Urinary bladder (tissue), 4 donors: ENCODE measurements around the gene TIGD1. TPM values are rescaled to one million over a fixed set of nuclear protein-coding genes. Genes with fewer than 3 reads are reported as not detected.
A peak's percentile ranks its signal among the peaks of the same experiment; 100 is the strongest.

Source experiments
- DNase-seq: peaks from one replicate; pipeline ENCODE4 v3.0.0-alpha.2; 2015; ENCODE audit errors: extremely low spot score
- H3K27ac ChIP-seq: one replicate; pipeline ENCODE4 v1.5.1; 2013; ENCODE audit warnings: low read depth, mild to moderate bottlenecking, moderate library complexity
- H3K36me3 ChIP-seq: one replicate; pipeline ENCODE4 v1.6.1; 2013; ENCODE audit warnings: mild to moderate bottlenecking, moderate library complexity; ENCODE audit not compliant: insufficient read depth
- H3K4me1 ChIP-seq: one replicate; pipeline ENCODE4 v1.6.1; 2013; ENCODE audit warnings: mild to moderate bottlenecking, moderate library complexity; ENCODE audit not compliant: insufficient read depth
- H3K4me3 ChIP-seq: one replicate; pipeline ENCODE4 v1.5.1; 2013; ENCODE audit warnings: low read depth, low read length
- WGBS: extraction: QIAGEN DNeasy Blood & Tissue Kit; methylation state at CpG from one replicate; pipeline ENCODE4 v1.1.7; 2013; 5-methylcytosine and 5-hydroxymethylcytosine counted together
- polyA plus RNA-seq: library from polyadenylated mRNA; stranded (reverse); fragments of 200-250 nt; gene quantifications from one replicate; pipeline ENCODE4 v1.2.3, GENCODE V29; 2013
- total RNA-seq: library from RNA; depleted of rRNA; stranded (reverse); fragments of >200 nt; gene quantifications from one replicate; pipeline ENCODE4 v1.2.3, GENCODE V29; 2014
- donor health status: healthy with polysubstance abuse.
- donor health status: healthy.

TIGD1 gene
- total and polyA plus RNA-seq, 2 donors = 4.5 to 4.9 TPM

DNA sequence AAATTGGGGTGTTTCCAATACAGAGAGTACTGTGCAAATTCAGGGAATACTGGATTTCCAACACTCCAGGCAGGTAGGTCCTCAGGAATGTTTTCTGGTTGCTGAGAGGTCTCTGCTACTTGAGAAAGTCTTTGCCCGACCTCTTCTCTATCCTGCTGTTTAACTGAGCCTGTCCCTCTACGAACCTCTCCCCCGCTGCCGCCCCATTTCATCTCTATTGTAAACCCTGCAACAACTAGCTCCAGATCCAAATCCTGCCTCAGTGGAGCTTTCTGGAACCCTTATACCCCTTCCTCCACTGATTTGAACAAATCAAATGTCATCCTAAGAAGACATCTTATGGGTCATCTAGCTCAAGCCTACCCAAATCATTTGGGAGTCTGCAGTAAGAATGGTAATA lies 1.4 kb upstream of the TIGD1 start:
- Histone ChIP-seq H3K4me1 (no peaks in the 10 kb centered on the region), H3K4me3 (peak overlapping the region; percentile 96), H3K27ac (no peak overlapping the region), H3K36me3 (no peaks in the 10 kb centered on the region)
- WGBS = 93% methylated on average over 4 of the region's 4 CpGs
- DNase-seq = no peak

GRCh38 chr2:232551250-232551638 lies 887 bp upstream of the TIGD1 start:
- Histone ChIP-seq H3K27ac (no peak overlapping the region), H3K4me3 (peak overlapping the region; percentile 96), H3K36me3 (no peaks in the 10 kb centered on the region), H3K4me1 (no peaks in the 10 kb centered on the region)
- no peak for DNase-seq
- WGBS = 10% methylated on average over 7 of the region's 7 CpGs

GRCh38 chr2:232549655-232550353 lies 553 bp downstream of the TIGD1 start:
- H3K36me3 ChIP-seq = no peaks in the 10 kb centered on the region
- H3K4me1 ChIP-seq = no peaks in the 10 kb centered on the region
- peak overlapping the region; percentile 99 for H3K27ac ChIP-seq
- DNase-seq = no peak
- H3K4me3 ChIP-seq = peak overlapping the region; percentile 96
- 36% methylated on average over 21 of the region's 21 CpGs for WGBS

DNA sequence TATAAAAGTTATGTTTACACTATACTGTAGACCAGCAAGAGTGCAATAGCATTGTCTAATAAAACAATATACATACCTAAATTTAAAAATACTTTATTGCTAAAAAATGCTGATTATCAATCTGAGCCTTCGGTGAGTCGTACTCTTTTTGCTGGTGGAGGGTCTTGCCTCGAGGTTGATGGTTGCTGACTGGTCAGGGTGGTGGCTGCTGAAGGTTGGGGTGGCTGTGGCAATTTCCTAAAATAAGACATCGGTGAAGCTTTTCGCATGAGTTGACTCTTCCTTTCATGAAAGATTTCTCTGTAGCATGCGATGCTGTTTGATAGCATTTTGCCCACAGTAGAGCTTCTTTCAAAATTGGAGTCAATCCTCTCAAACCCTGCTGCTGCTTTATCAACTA lies 2.4 kb downstream of the TIGD1 start:
- WGBS = over 99% methylated on average over 6 of the region's 6 CpGs

GRCh38 chr2:232545511-232546375 lies 4.6 kb downstream of the TIGD1 start:
- 93% methylated on average over 17 of the region's 17 CpGs for WGBS
- Histone ChIP-seq H3K4me3 (no peak overlapping the region), H3K36me3 (no peaks in the 10 kb centered on the region), H3K4me1 (no peaks in the 10 kb centered on the region), H3K27ac (no peak overlapping the region)
- no peak for DNase-seq

More for the DNA sequence above, 2.4 kb downstream of the TIGD1 start:
- Histone ChIP-seq H3K36me3 (no peaks in the 10 kb centered on the region), H3K4me1 (no peaks in the 10 kb centered on the region), H3K27ac (no peak overlapping the region), H3K4me3 (no peak overlapping the region)
- no peak for DNase-seq

- Histone ChIP-seq H3K4me3 (no peak overlapping the region), H3K4me1 (no peaks in the 10 kb centered on the region), H3K27ac (no peak overlapping the region), H3K36me3 (no peaks in the 10 kb centered on the region)
- WGBS = 93% methylated on average over 6 of the region's 6 CpGs
- DNase-seq = no peak
Observed at GRCh38 chr2:232544674-232545073, 5.7 kb downstream of the TIGD1 start.

DNA sequence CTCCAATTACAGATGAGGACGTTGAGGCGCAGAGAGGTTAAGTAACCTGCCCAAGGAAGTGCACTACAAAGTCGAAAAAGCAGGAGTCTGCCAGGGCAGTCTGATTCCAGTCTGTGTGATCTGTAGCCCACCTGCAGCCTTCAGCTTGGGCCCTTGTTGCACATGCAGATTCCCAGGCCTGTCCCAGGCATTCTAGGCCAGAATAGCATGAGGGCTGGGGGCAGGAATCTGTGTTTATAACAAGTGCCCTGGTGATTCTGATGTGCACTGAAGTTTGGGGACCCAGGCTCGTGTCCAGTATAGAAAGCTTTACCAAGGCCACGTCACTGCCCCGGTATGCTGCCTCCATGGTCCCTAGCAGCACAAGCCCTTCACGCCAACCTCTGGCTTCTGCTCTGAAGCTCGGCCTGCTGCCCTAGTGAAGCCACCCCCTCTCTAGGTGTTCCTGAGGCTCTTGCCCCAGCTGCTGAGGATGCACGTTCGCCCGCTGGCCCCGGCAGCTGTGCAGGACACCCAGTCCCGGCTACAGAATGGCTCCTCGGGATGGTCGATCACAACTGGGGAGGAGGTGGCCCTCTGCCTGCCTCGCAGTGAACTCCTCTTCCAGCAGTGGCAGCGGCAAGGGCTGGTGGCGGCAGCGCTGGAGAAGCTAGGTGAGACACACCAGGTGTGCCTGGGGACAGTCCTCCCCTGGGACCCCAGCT lies 6.3 kb downstream of the TIGD1 start:
- no peak overlapping the region for H3K4me3 ChIP-seq
- 94% methylated on average over 19 of the region's 19 CpGs for WGBS
- H3K36me3 ChIP-seq = no peaks in the 10 kb centered on the region
- no peak for DNase-seq
- no peaks in the 10 kb centered on the region for H3K4me1 ChIP-seq
- H3K27ac ChIP-seq = no peak overlapping the region

GRCh38 chr2:232543491-232543890 lies 6.9 kb downstream of the TIGD1 start:
- WGBS = 95% methylated on average over 14 of the region's 14 CpGs
- H3K36me3 ChIP-seq = no peaks in the 10 kb centered on the region
- H3K4me1 ChIP-seq = no peaks in the 10 kb centered on the region
- DNase-seq = no peak
- no peak overlapping the region for H3K4me3 ChIP-seq
- H3K27ac ChIP-seq = no peak overlapping the region

GRCh38 chr2:232542715-232543467 lies 7.5 kb downstream of the TIGD1 start:
- H3K36me3 ChIP-seq = no peaks in the 10 kb centered on the region
- no peaks in the 10 kb centered on the region for H3K4me1 ChIP-seq
- H3K4me3 ChIP-seq = no peak overlapping the region
- WGBS = 90% methylated on average over 20 of the region's 20 CpGs
- no peak overlapping the region for H3K27ac ChIP-seq
- no peak for DNase-seq

- no peak overlapping the region for H3K27ac ChIP-seq
- 65% methylated on average over 9 of the region's 9 CpGs for WGBS
- DNase-seq = no peak
Observed at GRCh38 chr2:232541961-232542714, 8.2 kb downstream of the TIGD1 start.

DNA sequence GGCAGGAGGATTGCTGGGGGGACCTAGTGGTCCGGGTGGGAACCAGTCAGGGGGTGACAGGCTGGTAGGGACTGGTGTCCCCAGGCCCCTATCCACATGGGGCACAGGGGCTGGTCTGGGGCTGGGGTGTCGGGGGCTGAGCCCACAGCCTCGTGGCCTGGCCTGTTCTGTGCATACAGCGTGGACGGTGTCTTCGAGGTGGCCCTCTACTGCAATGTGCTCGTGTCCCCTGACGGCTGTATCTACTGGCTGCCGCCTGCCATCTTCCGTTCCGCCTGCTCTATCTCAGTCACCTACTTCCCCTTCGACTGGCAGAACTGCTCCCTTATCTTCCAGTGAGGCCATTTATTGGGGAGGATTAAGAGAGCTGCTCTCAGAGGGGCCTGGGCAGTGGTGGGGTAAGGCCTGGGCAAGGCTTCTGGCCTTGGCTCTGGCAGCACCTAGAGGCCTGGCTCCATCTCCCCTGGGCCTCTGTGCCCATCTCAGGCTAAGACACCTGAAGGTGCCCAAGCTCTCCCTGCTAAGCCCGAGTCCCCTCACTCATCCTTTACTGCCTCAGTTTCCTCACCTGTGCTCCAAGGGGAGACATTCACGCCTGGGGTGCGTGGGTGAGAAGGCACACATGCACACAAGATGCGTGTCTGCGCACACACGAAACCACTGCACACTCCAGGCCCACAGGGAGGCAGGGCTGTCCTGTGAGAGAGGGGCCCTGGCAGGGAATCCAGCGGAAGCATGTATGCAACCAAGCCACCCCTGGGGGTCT lies 9.0 kb downstream of the TIGD1 start:
- DNase-seq = no peak
- Histone ChIP-seq H3K4me1 (no peaks in the 10 kb centered on the region), H3K36me3 (no peaks in the 10 kb centered on the region), H3K4me3 (no peak overlapping the region), H3K27ac (no peak overlapping the region)
- WGBS = 55% methylated on average over 19 of the region's 19 CpGs

More at GRCh38 chr2:232541961-232542714, 8.2 kb downstream of the TIGD1 start:
- no peaks in the 10 kb centered on the region for H3K4me1 ChIP-seq
- no peak overlapping the region for H3K4me3 ChIP-seq
- H3K36me3 ChIP-seq = no peaks in the 10 kb centered on the region

DNA sequence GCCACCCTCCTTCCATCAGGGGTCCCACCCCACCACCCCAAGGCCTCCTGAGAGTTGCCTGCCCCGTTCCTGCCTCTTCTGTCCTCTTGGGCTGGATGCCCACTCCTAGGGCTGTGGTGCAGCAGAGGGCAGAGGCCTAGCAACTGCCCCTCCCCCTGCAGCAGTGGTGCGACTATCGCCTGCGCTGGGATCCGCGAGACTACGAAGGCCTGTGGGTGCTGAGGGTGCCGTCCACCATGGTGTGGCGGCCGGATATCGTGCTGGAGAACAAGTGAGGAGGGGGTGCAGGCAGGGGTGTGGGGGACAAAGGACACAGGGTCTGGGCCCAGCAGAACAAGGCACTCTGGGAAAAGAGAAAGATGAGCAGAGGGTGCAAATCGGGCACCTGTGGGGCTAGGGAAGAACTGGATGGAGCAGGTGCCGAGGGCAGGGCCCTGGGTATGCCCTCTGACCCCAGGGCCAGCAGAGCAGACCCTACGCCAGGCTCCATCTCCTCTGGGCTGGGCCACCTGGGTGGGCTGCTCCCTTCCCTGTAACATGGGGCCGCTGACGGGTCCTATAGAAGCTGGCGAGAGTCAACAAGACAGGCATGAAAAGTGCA lies 9.8 kb downstream of the TIGD1 start:
- no peaks in the 10 kb centered on the region for H3K36me3 ChIP-seq
- 84% methylated on average over 17 of the region's 17 CpGs for WGBS
- no peak overlapping the region for H3K27ac ChIP-seq
- H3K4me1 ChIP-seq = no peaks in the 10 kb centered on the region
- no peak for DNase-seq
- no peak overlapping the region for H3K4me3 ChIP-seq
